ENCODE results near the gene GRK6. TPM values are rescaled to one million over a fixed set of nuclear protein-coding genes. Genes with fewer than 3 reads are reported as not detected.

Gene GRK6
- total and polyA plus RNA-seq, 2 experiments from 2014 or later, result 13.0 to 56.8 TPM

GRCh38 chr5:177425801-177426565, 493 bp upstream of the GRK6 start:
- Histone ChIP-seq H2AFZ (peak overlapping the region; percentile 8; the same call in 1 of the 2 replicates), H3K4me3 (peak overlapping the region; percentile 52), H3K79me2 (replicated peaks; ENCODE audit: insufficient read depth) (peaks cover 21% of the 10 kb centered on the region), H4K20me1 (replicated peaks; ENCODE audit: insufficient read depth) (peaks cover 13% of the 10 kb centered on the region), H3K27ac (ENCODE audit: low read depth) (peak overlapping the region; percentile 89), H3K9me2 (ENCODE audit: insufficient read depth) (no peaks in the 10 kb centered on the region), H3F3A (replicated peaks; ENCODE audit: low read depth) (peaks cover 16% of the 10 kb centered on the region), H3K27me3 (ENCODE audit: insufficient read depth) (no peaks in the 10 kb centered on the region), H3K36me3 (ENCODE audit: insufficient read depth) (no peaks in the 10 kb centered on the region), H3K4me2 (peak overlapping the region; percentile 82), H3K4me1 (ENCODE audit: insufficient read depth) (peaks cover 20% of the 10 kb centered on the region)
- peak; percentile 90 for ATAC-seq
- Mint-ChIP-seq H3K4me1 (peaks cover 25% of the 10 kb centered on the region), H3K4me3 (peak overlapping the region; percentile 88), H3K27ac (peak overlapping the region; percentile 98), H3K27me3 (ENCODE audit: insufficient read depth, low read depth, poor library complexity) (peaks cover 24% of the 10 kb centered on the region), H3K9me3 (no peaks in the 10 kb centered on the region; the same call in 2 of the 3 replicates), H3K36me3 (ENCODE audit: low read depth) (peaks cover 4% of the 10 kb centered on the region; the same call in 2 of the 3 replicates)
- TF ChIP-seq POLR2AphosphoS5 (IDR thresholded peaks at IDR 0.05; ENCODE audit: low read depth), result peak; percentile 78; the same call in 1 of the 2 replicates
- peak; percentile 89 for TF ChIP-seq CREB1 (CRISPR knock-in tag; IDR thresholded peaks at IDR 0.05; ENCODE audit: low read depth)
- TF ChIP-seq EZH2 (IDR thresholded peaks at IDR 0.05; ENCODE audit: low read depth, unreplicated experiment), result no peak
- peak; percentile 100 for DNase-seq (ENCODE audit: low spot score)

GRCh38 chr5:177427211-177427822, 841 bp downstream of the GRK6 start:
- Histone ChIP-seq H3K79me2 (replicated peaks; ENCODE audit: insufficient read depth) (peaks cover 21% of the 10 kb centered on the region), H3K27ac (ENCODE audit: low read depth) (peak overlapping the region; percentile 84; the same call in 1 of the 2 replicates), H3K27me3 (ENCODE audit: insufficient read depth) (no peaks in the 10 kb centered on the region), H3K4me1 (ENCODE audit: insufficient read depth) (peaks cover 20% of the 10 kb centered on the region), H3K9me2 (ENCODE audit: insufficient read depth) (no peaks in the 10 kb centered on the region), H3K4me3 (peak overlapping the region; percentile 89), H3K36me3 (ENCODE audit: insufficient read depth) (no peaks in the 10 kb centered on the region), H2AFZ (peak overlapping the region; percentile 47; the same call in 1 of the 2 replicates), H3F3A (replicated peaks; ENCODE audit: low read depth) (peaks cover 16% of the 10 kb centered on the region), H4K20me1 (replicated peaks; ENCODE audit: insufficient read depth) (peaks cover 13% of the 10 kb centered on the region), H3K4me2 (peak overlapping the region; percentile 93)
- peaks cover 24% of the 10 kb centered on the region for H3K4me1 Mint-ChIP-seq
- H3K4me3 Mint-ChIP-seq, result peak overlapping the region; percentile 84
- peaks cover 21% of the 10 kb centered on the region for H3K27me3 Mint-ChIP-seq (ENCODE audit: insufficient read depth, low read depth, poor library complexity)
- H3K9me3 Mint-ChIP-seq, result no peaks in the 10 kb centered on the region; the same call in 2 of the 3 replicates
- DNase-seq (ENCODE audit: low spot score) (no peak), ATAC-seq (no peak)
- peak overlapping the region; percentile 38; the same call in 1 of the 2 replicates for H3K27ac Mint-ChIP-seq
- peaks cover 4% of the 10 kb centered on the region; the same call in 2 of the 3 replicates for H3K36me3 Mint-ChIP-seq (ENCODE audit: low read depth)
- TF ChIP-seq REST (IDR thresholded peaks at IDR 0.05; ENCODE audit: unreplicated experiment), result no peak
- no peak for TF ChIP-seq NANOG (IDR thresholded peaks at IDR 0.05; ENCODE audit: borderline replicate concordance)
- TF ChIP-seq ZNF462 (CRISPR knock-in tag; IDR thresholded peaks at IDR 0.05), result no peak
- no peak for TF ChIP-seq EZH2 (IDR thresholded peaks at IDR 0.05; ENCODE audit: low read depth, unreplicated experiment)
- TF ChIP-seq CREB1 (CRISPR knock-in tag; IDR thresholded peaks at IDR 0.05; ENCODE audit: low read depth), result no peak
- TF ChIP-seq POLR2AphosphoS5 (IDR thresholded peaks at IDR 0.05; ENCODE audit: low read depth), result no peak
- TF ChIP-seq EZH2phosphoT487 (IDR thresholded peaks at IDR 0.05; ENCODE audit: unreplicated experiment), result no peak
- TF ChIP-seq JUNB (IDR thresholded peaks at IDR 0.05; ENCODE audit: unreplicated experiment), result no peak
- TF ChIP-seq ZNF114 (CRISPR knock-in tag; IDR thresholded peaks at IDR 0.05), result no peak

Data from GM23338 (cell line).